ENCODE measurements around the gene RPL32. TPM values are rescaled to one million over a fixed set of nuclear protein-coding genes. Genes with fewer than 3 reads are reported as not detected.

Gene RPL32
- total RNA-seq, 1 donor from 2014 or later: 1,520 TPM

DNA sequence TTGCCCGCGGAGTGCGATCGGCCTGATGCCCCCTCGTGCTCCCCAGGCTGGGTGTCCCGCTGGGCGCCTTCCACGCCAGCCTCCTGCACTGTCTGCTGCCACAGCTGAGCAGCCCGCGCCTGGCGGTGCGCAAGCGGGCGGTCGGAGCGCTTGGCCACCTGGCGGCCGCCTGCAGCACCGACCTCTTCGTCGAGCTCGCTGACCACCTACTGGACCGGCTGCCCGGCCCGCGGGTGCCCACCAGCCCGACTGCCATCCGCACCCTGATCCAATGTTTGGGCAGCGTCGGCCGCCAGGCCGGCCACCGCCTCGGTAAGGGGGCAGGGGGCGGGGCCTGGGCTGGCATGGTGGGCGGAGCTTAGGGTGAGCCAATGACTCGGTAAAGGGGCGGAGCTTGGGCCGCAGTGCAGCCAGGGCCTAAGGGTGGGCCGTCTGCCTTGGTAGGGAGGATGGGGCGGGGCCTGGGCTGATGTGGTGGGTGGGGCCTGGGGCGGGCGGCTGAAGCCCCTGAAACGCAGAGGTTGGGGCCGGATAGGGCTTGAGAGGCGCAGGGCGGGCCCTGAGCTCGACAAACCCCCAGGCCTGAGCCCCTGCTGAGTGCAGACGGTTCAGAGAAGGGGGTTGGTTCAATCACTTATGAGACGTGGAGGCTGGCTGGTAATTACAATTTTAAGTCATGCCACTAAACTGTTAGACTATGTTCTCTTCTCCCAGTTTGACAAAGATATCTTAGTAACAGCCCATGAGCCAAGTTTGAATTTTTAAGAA lies 31.2 kb downstream of the RPL32 start:
- DNase-seq (ENCODE audit: low spot score): peak; percentile 96

GRCh38 chr3:12809435-12809834 lies 31.9 kb downstream of the RPL32 start:
- DNase-seq (ENCODE audit: low spot score): no peak

DNA sequence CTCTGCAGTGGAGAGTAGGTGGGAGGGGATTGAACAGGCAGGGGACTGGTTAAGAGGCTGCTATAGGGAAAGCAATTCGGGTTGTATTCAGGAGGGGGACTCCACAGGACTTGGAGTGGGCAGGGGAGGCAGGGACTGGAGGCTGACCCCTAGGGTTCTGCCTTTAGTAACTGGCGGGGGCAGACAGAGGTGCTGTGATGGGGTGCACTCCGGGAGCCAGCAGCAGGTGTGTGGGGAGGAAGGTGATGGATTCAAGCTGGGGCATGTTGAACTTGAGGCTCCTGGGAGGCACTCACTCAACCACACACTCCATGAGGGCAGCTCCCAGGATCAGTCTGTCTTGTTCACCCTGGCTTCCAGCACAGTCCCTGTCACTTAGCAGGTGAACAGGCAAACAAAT lies 32.4 kb downstream of the RPL32 start:
- no peak for DNase-seq (ENCODE audit: low spot score)

- no peak for DNase-seq (ENCODE audit: low spot score)
Observed at GRCh38 chr3:12808587-12808986, 32.8 kb downstream of the RPL32 start.

- peak; percentile 67 for DNase-seq (ENCODE audit: low spot score)
Observed at GRCh38 chr3:12807601-12808359, 33.6 kb downstream of the RPL32 start.

GRCh38 chr3:12807066-12807465 lies 34.3 kb downstream of the RPL32 start:
- peak; percentile 67 for DNase-seq (ENCODE audit: low spot score)

GRCh38 chr3:12803371-12803770 lies 38.0 kb downstream of the RPL32 start:
- peak; percentile 62 for DNase-seq (ENCODE audit: low spot score)

DNA sequence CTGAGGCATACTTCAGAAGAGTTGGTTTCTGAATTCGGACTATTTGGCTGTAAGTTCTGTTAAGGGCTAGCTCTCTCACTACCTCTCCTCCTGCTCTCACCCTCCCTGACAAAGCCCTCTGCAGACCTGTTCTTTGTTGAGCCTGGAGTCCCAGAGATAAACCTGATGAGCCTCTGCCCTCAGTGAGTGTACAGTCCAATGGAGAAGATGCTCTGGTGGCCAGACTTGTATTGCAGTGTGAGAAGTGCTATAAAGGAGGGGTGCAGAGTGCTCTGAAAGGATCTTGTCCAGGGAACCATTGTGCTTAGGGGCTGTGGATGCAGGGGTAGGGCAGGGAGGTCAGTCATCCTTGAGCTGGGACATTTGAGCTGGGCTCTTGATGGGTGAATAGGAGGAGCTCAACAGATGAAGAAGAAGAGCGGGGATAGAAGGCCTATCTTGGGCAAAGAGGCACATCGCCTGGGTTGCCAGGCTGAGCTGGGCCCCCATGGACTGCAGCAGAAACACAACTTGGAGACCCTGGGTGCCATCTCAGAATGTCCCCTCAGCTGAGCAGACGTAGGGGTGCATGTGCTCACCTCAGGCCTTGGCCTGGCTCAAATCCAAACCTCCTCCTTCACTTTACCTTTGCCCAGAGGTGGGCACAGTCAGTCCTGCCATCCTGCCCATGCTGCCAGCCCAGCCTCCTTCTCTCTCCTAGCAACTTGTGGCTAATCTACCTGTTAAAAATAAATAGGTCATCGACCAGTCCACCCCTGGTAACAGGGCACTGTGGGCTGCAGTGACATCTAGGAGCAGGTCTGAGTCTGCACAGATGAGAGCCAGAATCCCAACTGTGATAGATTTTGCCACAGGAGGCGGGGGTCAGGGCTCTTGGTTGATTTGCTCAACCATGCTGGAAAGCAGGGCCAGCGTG lies 41.6 kb downstream of the RPL32 start:
- DNase-seq (ENCODE audit: low spot score): peak; percentile 57

GRCh38 chr3:12798559-12799179 lies 42.7 kb downstream of the RPL32 start:
- peak; percentile 71 for DNase-seq (ENCODE audit: low spot score)

DNA sequence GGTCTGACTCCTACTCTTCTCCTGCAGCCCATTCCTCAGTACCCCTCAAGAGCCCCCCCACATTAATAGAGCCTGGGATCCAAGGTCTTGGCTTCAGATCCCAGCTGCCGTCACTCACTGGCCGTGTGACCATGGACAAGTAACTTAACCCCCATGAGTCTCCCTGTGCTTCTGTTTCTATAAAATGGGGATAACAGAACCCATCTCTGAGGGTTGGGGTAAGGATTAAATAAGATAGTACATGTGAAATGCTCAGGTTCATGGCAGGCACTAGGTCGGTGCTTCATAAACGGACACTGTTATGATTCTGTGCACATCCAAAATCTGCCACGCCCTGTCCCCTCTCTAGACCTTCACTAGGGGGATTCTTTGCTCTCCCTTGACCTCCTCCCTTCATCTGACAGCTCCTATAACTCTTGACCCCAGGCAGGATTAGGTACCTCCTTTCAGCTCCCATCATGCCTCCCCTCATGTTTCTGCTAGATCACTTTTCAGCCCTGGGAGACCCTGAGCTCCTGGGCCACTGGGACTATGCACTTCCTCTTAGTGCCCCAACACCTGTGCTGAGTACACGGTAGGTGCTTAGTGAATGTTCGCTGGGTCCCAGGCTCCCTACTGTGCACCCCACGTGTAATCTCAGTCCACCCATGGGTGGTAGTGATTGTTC lies 43.3 kb downstream of the RPL32 start:
- peak; percentile 84 for DNase-seq (ENCODE audit: low spot score)

GRCh38 chr3:12797124-12797891 lies 44.1 kb downstream of the RPL32 start:
- no peak for DNase-seq (ENCODE audit: low spot score)

DNA sequence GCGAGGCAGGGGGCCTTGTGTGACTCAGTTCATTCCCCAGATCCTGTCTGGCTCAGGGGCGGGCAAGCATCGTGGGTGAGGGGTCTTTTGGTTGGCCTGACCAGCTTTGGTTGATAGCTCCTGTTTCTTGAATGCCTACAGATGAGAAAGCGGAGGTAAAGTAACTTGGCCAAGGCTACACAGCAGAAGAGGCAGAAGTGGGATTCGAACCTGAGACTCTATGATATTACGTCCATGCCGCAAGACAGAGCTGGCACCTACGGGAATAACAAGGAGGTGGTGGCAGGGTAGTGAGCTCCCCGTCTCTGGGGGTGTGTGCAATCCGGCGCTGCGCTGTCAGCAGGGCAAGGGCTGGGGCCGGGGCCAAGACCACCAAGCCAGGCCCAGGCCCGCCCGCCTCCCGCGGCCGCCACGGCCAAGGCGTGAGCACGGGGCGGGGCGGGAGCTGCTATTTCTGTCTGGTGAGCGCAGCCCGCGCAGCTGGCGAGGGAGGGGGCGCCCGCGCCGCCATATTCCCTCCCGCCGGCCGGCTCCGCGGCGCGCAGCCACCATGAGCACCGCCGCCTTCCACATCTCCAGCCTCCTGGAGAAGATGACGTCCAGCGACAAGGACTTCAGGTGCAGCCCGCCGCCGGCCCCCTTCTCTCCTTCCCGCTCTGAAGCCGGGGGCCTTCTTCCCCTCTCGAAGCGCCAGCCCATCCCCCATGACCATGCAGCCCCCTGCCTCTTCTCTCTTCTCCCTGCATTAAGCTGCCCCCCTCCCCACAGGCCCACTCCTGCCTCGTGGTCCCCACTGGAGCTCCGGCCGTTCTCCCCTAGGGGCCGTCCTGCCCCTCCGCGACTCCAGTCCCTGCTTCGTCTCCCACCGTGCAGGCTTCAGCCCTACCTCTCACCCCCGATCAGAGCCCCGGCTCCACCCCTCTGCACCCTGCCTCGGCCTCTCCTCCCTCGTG lies 44.9 kb downstream of the RPL32 start, which contains the start of gene CAND2:
TSS of gene CAND2 (plus strand) at position 510 of the 953 bp plus-strand sequence. CDS start at position 551, 41 bp downstream.
- DNase-seq (ENCODE audit: low spot score): peak; percentile 89

GRCh38 chr3:12793701-12794100 lies 47.7 kb downstream of the RPL32 start:
- peak; percentile 12 for DNase-seq (ENCODE audit: low spot score)

GRCh38 chr3:12791430-12791829 lies 49.9 kb downstream of the RPL32 start:
- no peak for DNase-seq (ENCODE audit: low spot score)

DNA sequence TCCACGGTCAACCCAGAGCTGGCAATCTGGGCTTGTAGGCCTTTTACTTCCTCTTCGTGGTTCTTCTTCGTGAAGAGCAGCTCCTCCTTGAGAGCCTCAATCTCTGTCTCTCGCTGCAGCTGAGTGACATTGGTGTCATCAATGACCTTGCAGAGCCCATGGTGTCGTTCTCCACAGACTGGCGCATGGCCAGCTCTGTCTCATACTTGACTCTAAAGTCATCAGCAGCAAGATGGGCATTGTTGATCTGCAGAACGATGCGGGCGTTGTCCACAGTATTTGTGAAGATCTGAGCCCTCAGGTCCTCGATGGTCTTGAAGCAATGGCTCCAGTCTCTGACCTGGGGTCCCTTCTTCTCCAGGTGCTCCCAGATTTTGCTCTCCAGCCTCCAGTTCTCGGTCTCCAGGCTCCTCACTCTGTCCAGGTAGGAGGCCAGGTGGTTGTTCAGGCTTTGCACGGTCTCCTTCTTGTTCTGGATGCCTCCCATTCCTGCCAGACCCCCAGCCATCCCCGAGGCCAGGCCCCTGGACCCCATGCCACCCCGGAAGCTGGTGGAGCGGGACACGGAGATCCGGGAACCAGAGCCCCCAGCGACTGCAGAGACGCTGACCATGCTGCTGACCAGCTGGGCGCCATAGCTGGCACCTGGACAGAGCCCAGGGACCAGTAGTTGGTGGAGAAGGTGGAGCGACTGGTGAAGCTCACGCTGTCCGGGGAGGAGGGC lies 53.2 kb downstream of the RPL32 start:
- peak; percentile 68 for DNase-seq (ENCODE audit: low spot score)

- peak; percentile 73 for DNase-seq (ENCODE audit: low spot score)
Observed at GRCh38 chr3:12787346-12787745, 54.0 kb downstream of the RPL32 start.

GRCh38 chr3:12785096-12785495 lies 56.3 kb downstream of the RPL32 start:
- DNase-seq (ENCODE audit: low spot score): no peak

All from mesenteric fat pad (tissue), 1 donor.